CD14-positive monocyte (primary cell): Measurements from ENCODE around the gene LTBP1. TPM values are rescaled to one million over a fixed set of nuclear protein-coding genes. Genes with fewer than 3 reads are reported as not detected.

Source experiments
- DNase-seq, 3 donors: peaks; one replicate each; pipeline ENCODE4 v3.0.0-alpha.2; 2011 to 2022
- H2AFZ ChIP-seq: 2 replicates; pipeline ENCODE4 v1.6.0; 2012; ENCODE audit warnings: mild to moderate bottlenecking, low read depth, low read length, inconsistent platforms; ENCODE audit not compliant: insufficient read depth, poor library complexity, severe bottlenecking
- H3K27ac ChIP-seq, 2 donors: 1 replicate in 1 of 2; 2 replicates in 1 of 2; pipeline ENCODE4 v1.5.1; 2012 to 2013; ENCODE audit warnings: low read length in 2 of 2, control low read depth in 1 of 2, inconsistent platforms in 1 of 2, low read depth in 1 of 2, mild to moderate bottlenecking in 1 of 2
- H3K27me3 ChIP-seq, 2 donors: one replicate each; pipeline versions ENCODE4 v1.6.0 to v1.6.1; 2011 to 2013; ENCODE audit warnings: low read length in 2 of 2; ENCODE audit not compliant: control insufficient read depth in 2 of 2, insufficient read depth in 2 of 2
- H3K36me3 ChIP-seq, 2 donors: replicated peaks in 1 of 2; 1 replicate in 1 of 2; 2 replicates in 1 of 2; pipeline versions ENCODE4 v1.5.1 to v1.6.1; 2012 to 2013; ENCODE audit warnings: low read length in 2 of 2, control low read depth in 1 of 2, inconsistent platforms in 1 of 2, mild to moderate bottlenecking in 1 of 2; ENCODE audit not compliant: insufficient read depth in 2 of 2, control insufficient read depth in 1 of 2
- H3K4me1 ChIP-seq, 2 donors: 1 replicate in 1 of 2; 2 replicates in 1 of 2; pipeline versions ENCODE4 v1.5.1 to v1.6.1; 2012 to 2013; ENCODE audit warnings: low read length in 2 of 2, control low read depth in 1 of 2, inconsistent platforms in 1 of 2, mild to moderate bottlenecking in 1 of 2, moderate library complexity in 1 of 2; ENCODE audit not compliant: insufficient read depth in 2 of 2, control insufficient read depth in 1 of 2
- H3K4me2 ChIP-seq: replicated peaks from 2 replicates; pipeline ENCODE3; 2012; ENCODE audit warnings: low read length, moderate library complexity, mild to moderate bottlenecking; ENCODE audit not compliant: poor library complexity, severe bottlenecking; ENCODE audit errors: extremely low read depth
- H3K4me3 ChIP-seq, 3 experiments: fragments of 200-600 bp in 1 of 3; sonication (generic) in 1 of 3; replicated peaks in 1 of 3; 1 replicate in 2 of 3; 2 replicates in 1 of 3; pipeline ENCODE4 v1.5.1; 2011 to 2013; ENCODE audit warnings: low read length in 3 of 3, mild to moderate bottlenecking in 3 of 3, control low read depth in 2 of 3, low read depth in 2 of 3, inconsistent platforms in 1 of 3, moderate library complexity in 1 of 3
- H3K79me2 ChIP-seq: 2 replicates; pipeline ENCODE4 v1.6.0; 2012; ENCODE audit warnings: mild to moderate bottlenecking, control low read depth, inconsistent platforms, low read length, moderate library complexity; ENCODE audit not compliant: insufficient read depth
- H3K9ac ChIP-seq: 2 replicates; pipeline ENCODE4 v1.6.0; 2017; ENCODE audit warnings: low read length, mild to moderate bottlenecking; ENCODE audit not compliant: insufficient read depth, poor library complexity, severe bottlenecking
- H3K9me3 ChIP-seq, 2 donors: replicated peaks in 1 of 2; 1 replicate in 1 of 2; 2 replicates in 1 of 2; pipeline versions ENCODE4 v1.5.1 to v1.6.1; 2012 to 2013; ENCODE audit warnings: low read length in 2 of 2, control low read depth in 1 of 2; ENCODE audit not compliant: control insufficient read depth in 1 of 2, insufficient read depth in 1 of 2
- H4K20me1 ChIP-seq: 2 replicates; pipeline ENCODE4 v1.6.0; 2012; ENCODE audit warnings: mild to moderate bottlenecking, low read length, control low read depth, moderate library complexity; ENCODE audit not compliant: insufficient read depth
- H3K27ac Mint-ChIP-seq, 7 donors: one replicate each; pipeline ENCODE4 v1.8.0; 2020; ENCODE audit warnings: mild to moderate bottlenecking in 7 of 7, mixed read lengths in 7 of 7, moderate library complexity in 6 of 7, inconsistent platforms in 2 of 7
- H3K27me3 Mint-ChIP-seq, 3 donors: one replicate each; pipeline ENCODE4 v1.8.0; 2021 to 2022; ENCODE audit warnings: low read depth in 3 of 3, mild to moderate bottlenecking in 3 of 3, mixed read lengths in 3 of 3, moderate library complexity in 3 of 3, inconsistent platforms in 1 of 3
- H3K36me3 Mint-ChIP-seq, 2 donors: one replicate each; pipeline ENCODE4 v1.8.0; 2020; ENCODE audit warnings: mixed read lengths in 2 of 2, inconsistent platforms in 1 of 2, mild to moderate bottlenecking in 1 of 2
- H3K4me1 Mint-ChIP-seq: one replicate; pipeline ENCODE4 v1.8.0; 2020; ENCODE audit warnings: mild to moderate bottlenecking, mixed read lengths
- H3K4me3 Mint-ChIP-seq, 2 donors: one replicate each; pipeline ENCODE4 v1.8.0; 2020; ENCODE audit warnings: mild to moderate bottlenecking in 2 of 2, mixed read lengths in 2 of 2, moderate library complexity in 1 of 2
- H3K9me3 Mint-ChIP-seq, 7 donors: one replicate each; pipeline ENCODE4 v1.8.0; 2020 to 2022; ENCODE audit warnings: mixed read lengths in 7 of 7, mild to moderate bottlenecking in 6 of 7, moderate library complexity in 6 of 7, inconsistent platforms in 2 of 7
- CTCF ChIP-seq: fragments of 200-600 bp; IDR thresholded peaks from one replicate; pipeline ENCODE4 v1.8.0; 2022; ENCODE audit warnings: antibody characterized with exemption, mild to moderate bottlenecking
- WGBS: methylation state at CpG from one replicate; pipeline ENCODE4 v1.1.5; 2013; ENCODE audit warnings: missing lambda C conversion rate; ENCODE audit not compliant: insufficient coverage; 5-methylcytosine and 5-hydroxymethylcytosine counted together
- intact Hi-C, 2 donors: fragments of 100-400 bp; cut with micrococcal nuclease; formaldehyde crosslinking; loops; one replicate each; pipeline versions ENCODE4 v1.15.0 to v1.15.1; 2023
- polyA plus RNA-seq, 3 donors: library from polyadenylated mRNA; depleted of rRNA in 1 of 3; unstranded in 2 of 3; stranded (reverse) in 1 of 3; fragments of 300-500 nt in 2 of 3; fragments of >200 nt in 1 of 3; fragmentation: Illumina TruSeq in 2 of 3; gene quantifications; 1 replicate in 2 of 3; 2 replicates in 1 of 3; pipeline ENCODE4 v1.2.3, GENCODE V29; 2012 to 2021

The LTBP1 gene
- polyA plus RNA-seq, 3 donors, result 0.18 to 0.24 TPM; not detected in 1

GRCh38 chr2:33284287-33284686, 337.5 kb downstream of the LTBP1 start:
- H3K27ac Mint-ChIP-seq, result no peak overlapping the region
- 93% methylated on average over 6 of the region's 7 CpGs for WGBS

GRCh38 chr2:33287507-33288005, 340.8 kb downstream of the LTBP1 start:
- H3K4me3 ChIP-seq, result no peak overlapping the region
- no peaks in the 10 kb centered on the region for H4K20me1 ChIP-seq
- H2AFZ ChIP-seq, result no peak overlapping the region
- no peaks in the 10 kb centered on the region for H3K36me3 ChIP-seq
- H3K4me1 ChIP-seq, result no peaks in the 10 kb centered on the region
- H3K27me3 ChIP-seq, result no peaks in the 10 kb centered on the region
- DNase-seq, result no peak
- H3K27ac ChIP-seq, result no peak overlapping the region
- no peaks in the 10 kb centered on the region for H3K36me3 Mint-ChIP-seq
- no peaks in the 10 kb centered on the region for H3K4me1 Mint-ChIP-seq
- no peak for TF ChIP-seq CTCF
- no peak overlapping the region for H3K4me2 ChIP-seq
- no peak overlapping the region for H3K9ac ChIP-seq
- no peak overlapping the region for H3K4me3 Mint-ChIP-seq
- no peaks in the 10 kb centered on the region for H3K9me3 ChIP-seq
- H3K79me2 ChIP-seq, result no peaks in the 10 kb centered on the region
- peaks cover 0 to 6% (median 0%) of the 10 kb centered on the region in 3 donors for H3K27me3 Mint-ChIP-seq
- H3K9me3 Mint-ChIP-seq, result peaks cover 0 to 4% (median 0%) of the 10 kb centered on the region in 7 donors
- H3K27ac Mint-ChIP-seq, result no peak overlapping the region
- intact Hi-C loops, result no loop called here
- no CpG with 5 or more reads among the region's 2 CpGs for WGBS

More at GRCh38 chr2:33284287-33284686, 337.5 kb downstream of the LTBP1 start:
- no peaks in the 10 kb centered on the region for H3K36me3 Mint-ChIP-seq
- no peak overlapping the region for H3K4me3 Mint-ChIP-seq
- H3K27me3 Mint-ChIP-seq, result peaks cover 1 to 6% (median 2%) of the 10 kb centered on the region in 3 donors
- Histone ChIP-seq H3K4me2 (no peak overlapping the region), H3K36me3 (no peaks in the 10 kb centered on the region), H3K9me3 (no peaks in the 10 kb centered on the region), H3K27me3 (no peaks in the 10 kb centered on the region), H3K4me3 (no peak overlapping the region), H3K27ac (no peak overlapping the region), H3K4me1 (no peaks in the 10 kb centered on the region), H3K9ac (no peak overlapping the region), H2AFZ (no peak overlapping the region), H3K79me2 (no peaks in the 10 kb centered on the region), H4K20me1 (no peaks in the 10 kb centered on the region)
- peaks cover 0 to 4% (median 0%) of the 10 kb centered on the region in 7 donors for H3K9me3 Mint-ChIP-seq
- H3K4me1 Mint-ChIP-seq, result no peaks in the 10 kb centered on the region
- intact Hi-C loops, result no loop called here
- TF ChIP-seq CTCF, result no peak
- no peak for DNase-seq
